ENCODE results near the gene KIR3DL3. TPM values are rescaled to one million over a fixed set of nuclear protein-coding genes. Genes with fewer than 3 reads are reported as not detected.

KIR3DL3 gene
- total and polyA plus RNA-seq, 2 experiments from 2014 or later, result not detected

DNA sequence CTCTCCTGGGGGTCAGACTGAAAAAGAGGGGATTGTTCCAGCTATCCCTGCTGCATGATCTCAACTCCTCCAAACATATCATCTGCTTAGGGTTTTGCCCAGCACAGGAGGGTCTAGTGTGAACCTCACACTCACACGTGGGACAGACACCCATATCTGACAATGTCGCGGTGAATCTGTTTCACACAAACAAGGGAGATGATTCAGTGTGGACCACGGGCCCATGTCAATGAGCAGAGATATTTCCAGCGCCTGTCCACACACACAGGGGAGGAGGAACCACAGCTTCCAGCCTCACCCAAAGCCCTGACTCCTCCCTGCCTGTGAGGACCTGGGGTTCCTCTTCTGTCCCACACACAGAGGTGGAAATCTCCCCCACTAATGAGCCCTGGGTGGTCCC is 29.6 kb upstream of the KIR3DL3 start:
- no peaks in the 10 kb centered on the region for H3F3A ChIP-seq (replicated peaks; ENCODE audit: low read depth)
- H3K4me1 ChIP-seq (ENCODE audit: insufficient read depth), result no peaks in the 10 kb centered on the region
- Mint-ChIP-seq H3K27ac (no peak overlapping the region), H3K36me3 (ENCODE audit: low read depth) (peaks cover 31% of the 10 kb centered on the region), H3K9me3 (peaks cover 90% of the 10 kb centered on the region), H3K27me3 (ENCODE audit: insufficient read depth, low read depth, poor library complexity) (peaks cover 3% of the 10 kb centered on the region), H3K4me1 (no peaks in the 10 kb centered on the region), H3K4me3 (no peak overlapping the region)
- H3K36me3 ChIP-seq (ENCODE audit: insufficient read depth), result no peaks in the 10 kb centered on the region; the same call in 1 of the 2 replicates
- H3K4me2 ChIP-seq, result no peak overlapping the region
- DNase-seq (ENCODE audit: low spot score), result no peak
- no peak for TF ChIP-seq STAT1 (IDR thresholded peaks at IDR 0.05; ENCODE audit: unreplicated experiment)
- no peak for TF ChIP-seq EZH2phosphoT487 (IDR thresholded peaks at IDR 0.05; ENCODE audit: unreplicated experiment)
- no peak overlapping the region for H3K27ac ChIP-seq (ENCODE audit: low read depth)
- no peak for ATAC-seq
- H2AFZ ChIP-seq, result no peak overlapping the region
- H3K4me3 ChIP-seq, result no peak overlapping the region
- no peaks in the 10 kb centered on the region for H4K20me1 ChIP-seq (replicated peaks; ENCODE audit: insufficient read depth)
- no peaks in the 10 kb centered on the region for H3K27me3 ChIP-seq (ENCODE audit: insufficient read depth)
- no peaks in the 10 kb centered on the region for H3K9me2 ChIP-seq (ENCODE audit: insufficient read depth)
- H3K79me2 ChIP-seq (replicated peaks; ENCODE audit: insufficient read depth), result no peaks in the 10 kb centered on the region

DNA sequence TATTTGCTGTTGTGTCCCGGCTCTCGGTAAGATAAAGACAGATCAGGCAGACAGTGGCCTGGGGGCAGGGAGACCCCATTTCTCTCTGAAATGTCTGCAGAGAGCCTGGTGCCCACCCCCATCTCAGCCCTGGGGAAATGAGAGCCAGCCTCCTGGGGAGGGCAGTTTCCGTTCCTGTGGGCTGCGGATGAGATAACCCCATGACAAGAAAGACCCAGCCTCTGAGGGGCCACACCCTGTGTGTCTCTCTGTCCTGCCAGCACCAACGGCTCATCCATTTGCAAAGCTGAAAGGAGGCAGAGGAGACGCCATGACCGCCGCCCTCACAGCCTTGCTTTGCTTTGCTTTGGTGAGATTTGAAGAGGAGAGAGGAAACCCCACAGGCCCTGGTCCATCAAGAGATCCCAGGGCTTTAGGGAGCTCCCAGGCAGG is 28.1 kb upstream of the KIR3DL3 start:
- no peaks in the 10 kb centered on the region for H3F3A ChIP-seq (replicated peaks; ENCODE audit: low read depth)
- ATAC-seq (no peak), DNase-seq (ENCODE audit: low spot score) (no peak)
- H3K4me1 ChIP-seq (ENCODE audit: insufficient read depth), result no peaks in the 10 kb centered on the region
- H3K27me3 ChIP-seq (ENCODE audit: insufficient read depth), result no peaks in the 10 kb centered on the region
- H3K9me3 Mint-ChIP-seq, result peaks cover 90% of the 10 kb centered on the region
- no peaks in the 10 kb centered on the region for H3K9me2 ChIP-seq (ENCODE audit: insufficient read depth)
- H3K36me3 ChIP-seq (ENCODE audit: insufficient read depth), result no peaks in the 10 kb centered on the region
- no peak overlapping the region for H3K27ac Mint-ChIP-seq
- no peaks in the 10 kb centered on the region for H3K4me1 Mint-ChIP-seq
- no peaks in the 10 kb centered on the region for H3K79me2 ChIP-seq (replicated peaks; ENCODE audit: insufficient read depth)
- H3K36me3 Mint-ChIP-seq (ENCODE audit: low read depth), result peaks cover 39% of the 10 kb centered on the region
- no peak overlapping the region for H3K4me2 ChIP-seq
- H2AFZ ChIP-seq, result no peak overlapping the region
- peaks cover 5% of the 10 kb centered on the region for H3K27me3 Mint-ChIP-seq (ENCODE audit: insufficient read depth, low read depth, poor library complexity)
- no peak overlapping the region for H3K4me3 Mint-ChIP-seq
- H4K20me1 ChIP-seq (replicated peaks; ENCODE audit: insufficient read depth), result no peaks in the 10 kb centered on the region
- H3K27ac ChIP-seq (ENCODE audit: low read depth), result no peak overlapping the region
- H3K4me3 ChIP-seq, result no peak overlapping the region
- TF ChIP-seq, protein P1, sequence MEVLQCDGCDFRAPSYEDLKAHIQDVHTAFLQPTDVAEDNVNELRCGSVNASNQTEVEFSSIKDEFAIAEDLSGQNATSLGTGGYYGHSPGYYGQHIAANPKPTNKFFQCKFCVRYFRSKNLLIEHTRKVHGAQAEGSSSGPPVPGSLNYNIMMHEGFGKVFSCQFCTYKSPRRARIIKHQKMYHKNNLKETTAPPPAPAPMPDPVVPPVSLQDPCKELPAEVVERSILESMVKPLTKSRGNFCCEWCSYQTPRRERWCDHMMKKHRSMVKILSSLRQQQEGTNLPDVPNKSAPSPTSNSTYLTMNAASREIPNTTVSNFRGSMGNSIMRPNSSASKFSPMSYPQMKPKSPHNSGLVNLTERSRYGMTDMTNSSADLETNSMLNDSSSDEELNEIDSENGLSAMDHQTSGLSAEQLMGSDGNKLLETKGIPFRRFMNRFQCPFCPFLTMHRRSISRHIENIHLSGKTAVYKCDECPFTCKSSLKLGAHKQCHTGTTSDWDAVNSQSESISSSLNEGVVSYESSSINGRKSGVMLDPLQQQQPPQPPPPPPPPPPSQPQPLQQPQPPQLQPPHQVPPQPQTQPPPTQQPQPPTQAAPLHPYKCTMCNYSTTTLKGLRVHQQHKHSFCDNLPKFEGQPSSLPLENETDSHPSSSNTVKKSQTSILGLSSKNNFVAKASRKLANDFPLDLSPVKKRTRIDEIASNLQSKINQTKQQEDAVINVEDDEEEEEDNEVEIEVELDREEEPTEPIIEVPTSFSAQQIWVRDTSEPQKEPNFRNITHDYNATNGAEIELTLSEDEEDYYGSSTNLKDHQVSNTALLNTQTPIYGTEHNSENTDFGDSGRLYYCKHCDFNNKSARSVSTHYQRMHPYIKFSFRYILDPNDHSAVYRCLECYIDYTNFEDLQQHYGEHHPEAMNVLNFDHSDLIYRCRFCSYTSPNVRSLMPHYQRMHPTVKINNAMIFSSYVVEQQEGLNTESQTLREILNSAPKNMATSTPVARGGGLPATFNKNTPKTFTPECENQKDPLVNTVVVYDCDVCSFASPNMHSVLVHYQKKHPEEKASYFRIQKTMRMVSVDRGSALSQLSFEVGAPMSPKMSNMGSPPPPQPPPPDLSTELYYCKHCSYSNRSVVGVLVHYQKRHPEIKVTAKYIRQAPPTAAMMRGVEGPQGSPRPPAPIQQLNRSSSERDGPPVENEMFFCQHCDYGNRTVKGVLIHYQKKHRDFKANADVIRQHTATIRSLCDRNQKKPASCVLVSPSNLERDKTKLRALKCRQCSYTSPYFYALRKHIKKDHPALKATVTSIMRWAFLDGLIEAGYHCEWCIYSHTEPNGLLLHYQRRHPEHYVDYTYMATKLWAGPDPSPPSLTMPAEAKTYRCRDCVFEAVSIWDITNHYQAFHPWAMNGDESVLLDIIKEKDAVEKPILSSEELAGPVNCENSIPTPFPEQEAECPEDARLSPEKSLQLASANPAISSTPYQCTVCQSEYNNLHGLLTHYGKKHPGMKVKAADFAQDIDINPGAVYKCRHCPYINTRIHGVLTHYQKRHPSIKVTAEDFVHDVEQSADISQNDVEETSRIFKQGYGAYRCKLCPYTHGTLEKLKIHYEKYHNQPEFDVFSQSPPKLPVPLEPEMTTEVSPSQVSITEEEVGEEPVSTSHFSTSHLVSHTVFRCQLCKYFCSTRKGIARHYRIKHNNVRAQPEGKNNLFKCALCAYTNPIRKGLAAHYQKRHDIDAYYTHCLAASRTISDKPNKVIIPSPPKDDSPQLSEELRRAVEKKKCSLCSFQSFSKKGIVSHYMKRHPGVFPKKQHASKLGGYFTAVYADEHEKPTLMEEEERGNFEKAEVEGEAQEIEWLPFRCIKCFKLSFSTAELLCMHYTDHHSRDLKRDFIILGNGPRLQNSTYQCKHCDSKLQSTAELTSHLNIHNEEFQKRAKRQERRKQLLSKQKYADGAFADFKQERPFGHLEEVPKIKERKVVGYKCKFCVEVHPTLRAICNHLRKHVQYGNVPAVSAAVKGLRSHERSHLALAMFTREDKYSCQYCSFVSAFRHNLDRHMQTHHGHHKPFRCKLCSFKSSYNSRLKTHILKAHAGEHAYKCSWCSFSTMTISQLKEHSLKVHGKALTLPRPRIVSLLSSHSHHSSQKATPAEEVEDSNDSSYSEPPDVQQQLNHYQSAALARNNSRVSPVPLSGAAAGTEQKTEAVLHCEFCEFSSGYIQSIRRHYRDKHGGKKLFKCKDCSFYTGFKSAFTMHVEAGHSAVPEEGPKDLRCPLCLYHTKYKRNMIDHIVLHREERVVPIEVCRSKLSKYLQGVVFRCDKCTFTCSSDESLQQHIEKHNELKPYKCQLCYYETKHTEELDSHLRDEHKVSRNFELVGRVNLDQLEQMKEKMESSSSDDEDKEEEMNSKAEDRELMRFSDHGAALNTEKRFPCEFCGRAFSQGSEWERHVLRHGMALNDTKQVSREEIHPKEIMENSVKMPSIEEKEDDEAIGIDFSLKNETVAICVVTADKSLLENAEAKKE (CRISPR knock-in tag; IDR thresholded peaks at IDR 0.05), result no peak
- TF ChIP-seq, protein P2, sequence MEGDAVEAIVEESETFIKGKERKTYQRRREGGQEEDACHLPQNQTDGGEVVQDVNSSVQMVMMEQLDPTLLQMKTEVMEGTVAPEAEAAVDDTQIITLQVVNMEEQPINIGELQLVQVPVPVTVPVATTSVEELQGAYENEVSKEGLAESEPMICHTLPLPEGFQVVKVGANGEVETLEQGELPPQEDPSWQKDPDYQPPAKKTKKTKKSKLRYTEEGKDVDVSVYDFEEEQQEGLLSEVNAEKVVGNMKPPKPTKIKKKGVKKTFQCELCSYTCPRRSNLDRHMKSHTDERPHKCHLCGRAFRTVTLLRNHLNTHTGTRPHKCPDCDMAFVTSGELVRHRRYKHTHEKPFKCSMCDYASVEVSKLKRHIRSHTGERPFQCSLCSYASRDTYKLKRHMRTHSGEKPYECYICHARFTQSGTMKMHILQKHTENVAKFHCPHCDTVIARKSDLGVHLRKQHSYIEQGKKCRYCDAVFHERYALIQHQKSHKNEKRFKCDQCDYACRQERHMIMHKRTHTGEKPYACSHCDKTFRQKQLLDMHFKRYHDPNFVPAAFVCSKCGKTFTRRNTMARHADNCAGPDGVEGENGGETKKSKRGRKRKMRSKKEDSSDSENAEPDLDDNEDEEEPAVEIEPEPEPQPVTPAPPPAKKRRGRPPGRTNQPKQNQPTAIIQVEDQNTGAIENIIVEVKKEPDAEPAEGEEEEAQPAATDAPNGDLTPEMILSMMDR (conservative IDR thresholded peaks at IDR 0.05; ENCODE audit: low read depth in 2 of 2), result no peak
- TF ChIP-seq CREB1 (CRISPR knock-in tag; IDR thresholded peaks at IDR 0.05; ENCODE audit: low read depth) (no peak), JUNB (IDR thresholded peaks at IDR 0.05; ENCODE audit: unreplicated experiment) (no peak), EZH2 (IDR thresholded peaks at IDR 0.05; ENCODE audit: low read depth, unreplicated experiment) (no peak), ZNF331 (CRISPR knock-in tag; IDR thresholded peaks at IDR 0.05; ENCODE audit: low read depth) (no peak)
- TF ChIP-seq, protein P3, sequence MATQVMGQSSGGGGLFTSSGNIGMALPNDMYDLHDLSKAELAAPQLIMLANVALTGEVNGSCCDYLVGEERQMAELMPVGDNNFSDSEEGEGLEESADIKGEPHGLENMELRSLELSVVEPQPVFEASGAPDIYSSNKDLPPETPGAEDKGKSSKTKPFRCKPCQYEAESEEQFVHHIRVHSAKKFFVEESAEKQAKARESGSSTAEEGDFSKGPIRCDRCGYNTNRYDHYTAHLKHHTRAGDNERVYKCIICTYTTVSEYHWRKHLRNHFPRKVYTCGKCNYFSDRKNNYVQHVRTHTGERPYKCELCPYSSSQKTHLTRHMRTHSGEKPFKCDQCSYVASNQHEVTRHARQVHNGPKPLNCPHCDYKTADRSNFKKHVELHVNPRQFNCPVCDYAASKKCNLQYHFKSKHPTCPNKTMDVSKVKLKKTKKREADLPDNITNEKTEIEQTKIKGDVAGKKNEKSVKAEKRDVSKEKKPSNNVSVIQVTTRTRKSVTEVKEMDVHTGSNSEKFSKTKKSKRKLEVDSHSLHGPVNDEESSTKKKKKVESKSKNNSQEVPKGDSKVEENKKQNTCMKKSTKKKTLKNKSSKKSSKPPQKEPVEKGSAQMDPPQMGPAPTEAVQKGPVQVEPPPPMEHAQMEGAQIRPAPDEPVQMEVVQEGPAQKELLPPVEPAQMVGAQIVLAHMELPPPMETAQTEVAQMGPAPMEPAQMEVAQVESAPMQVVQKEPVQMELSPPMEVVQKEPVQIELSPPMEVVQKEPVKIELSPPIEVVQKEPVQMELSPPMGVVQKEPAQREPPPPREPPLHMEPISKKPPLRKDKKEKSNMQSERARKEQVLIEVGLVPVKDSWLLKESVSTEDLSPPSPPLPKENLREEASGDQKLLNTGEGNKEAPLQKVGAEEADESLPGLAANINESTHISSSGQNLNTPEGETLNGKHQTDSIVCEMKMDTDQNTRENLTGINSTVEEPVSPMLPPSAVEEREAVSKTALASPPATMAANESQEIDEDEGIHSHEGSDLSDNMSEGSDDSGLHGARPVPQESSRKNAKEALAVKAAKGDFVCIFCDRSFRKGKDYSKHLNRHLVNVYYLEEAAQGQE (IDR thresholded peaks at IDR 0.05; ENCODE audit: unreplicated experiment), result no peak
- TF ChIP-seq, protein P4, sequence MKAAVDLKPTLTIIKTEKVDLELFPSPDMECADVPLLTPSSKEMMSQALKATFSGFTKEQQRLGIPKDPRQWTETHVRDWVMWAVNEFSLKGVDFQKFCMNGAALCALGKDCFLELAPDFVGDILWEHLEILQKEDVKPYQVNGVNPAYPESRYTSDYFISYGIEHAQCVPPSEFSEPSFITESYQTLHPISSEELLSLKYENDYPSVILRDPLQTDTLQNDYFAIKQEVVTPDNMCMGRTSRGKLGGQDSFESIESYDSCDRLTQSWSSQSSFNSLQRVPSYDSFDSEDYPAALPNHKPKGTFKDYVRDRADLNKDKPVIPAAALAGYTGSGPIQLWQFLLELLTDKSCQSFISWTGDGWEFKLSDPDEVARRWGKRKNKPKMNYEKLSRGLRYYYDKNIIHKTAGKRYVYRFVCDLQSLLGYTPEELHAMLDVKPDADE (IDR thresholded peaks at IDR 0.05), result no peak

Measured in GM23338 (cell line).